NCI-H82 treated with DMSO at 0.1 percent for 48 hours (cell line): ENCODE data around the gene GRIN2D.
"Not testable (repeated sequence)": the region's sequence is repeated elsewhere in the genome, so short reads cannot be mapped to it uniquely, and the experiment has no call there.

Experiments used
- DNase-seq: peaks from one replicate; lab custom pipeline; 2025; ENCODE audit not compliant: unreplicated experiment; lab: John Stamatoyannopoulos, UW

Gene GRIN2D

GRCh38 chr19:48371367-48371766 is 22.1 kb upstream of the GRIN2D start:
- no peak for DNase-seq

- DNase-seq: not testable (repeated sequence)
Measured at GRCh38 chr19:48371771-48372170, 21.7 kb upstream of the GRIN2D start.

GRCh38 chr19:48372904-48373303 is 20.6 kb upstream of the GRIN2D start:
- no peak for DNase-seq

- DNase-seq: no peak
Measured at GRCh38 chr19:48373567-48373966, 19.9 kb upstream of the GRIN2D start.

- no peak for DNase-seq
Measured at GRCh38 chr19:48378194-48378570, 15.3 kb upstream of the GRIN2D start.

GRCh38 chr19:48379058-48379457 is 14.4 kb upstream of the GRIN2D start:
- no peak for DNase-seq

- no peak for DNase-seq
Measured at GRCh38 chr19:48381178-48381950, 12.1 kb upstream of the GRIN2D start.

GRCh38 chr19:48382286-48382685 is 11.2 kb upstream of the GRIN2D start:
- no peak for DNase-seq

GRCh38 chr19:48385461-48386087 is 7.9 kb upstream of the GRIN2D start:
- DNase-seq: no peak

- no peak for DNase-seq
Measured at GRCh38 chr19:48386981-48387380, 6.5 kb upstream of the GRIN2D start.

GRCh38 chr19:48390188-48391099 is 3.0 kb upstream of the GRIN2D start:
- DNase-seq: no peak

GRCh38 chr19:48391100-48392005 is 2.1 kb upstream of the GRIN2D start, which contains the start of gene KDELR1:
Gene KDELR1 (minus strand): TSS chr19:48391551. CDS start chr19:48391358, 193 bp downstream.
- peak; percentile 49 for DNase-seq

- DNase-seq: not testable (repeated sequence)
Measured at GRCh38 chr19:48392006-48392344, 1.5 kb upstream of the GRIN2D start.

- no peak for DNase-seq
Measured at GRCh38 chr19:48392860-48393558, 459 bp upstream of the GRIN2D start.

GRCh38 chr19:48394331-48395169 is 1.1 kb downstream of the GRIN2D start:
- no peak for DNase-seq

GRCh38 chr19:48395170-48395455 is 1.6 kb downstream of the GRIN2D start:
- DNase-seq: no peak

GRCh38 chr19:48395499-48395898 is 2.0 kb downstream of the GRIN2D start:
- no peak for DNase-seq

GRCh38 chr19:48396016-48396823 is 2.8 kb downstream of the GRIN2D start:
- no peak for DNase-seq

- DNase-seq: no peak
Measured at GRCh38 chr19:48396824-48397176, 3.3 kb downstream of the GRIN2D start.
